Measurements from ENCODE around the gene SSH2.
"Not testable (repeated sequence)": the region's sequence is repeated elsewhere in the genome, so short reads cannot be mapped to it uniquely, and the experiment has no call there.

Gene SSH2

DNA sequence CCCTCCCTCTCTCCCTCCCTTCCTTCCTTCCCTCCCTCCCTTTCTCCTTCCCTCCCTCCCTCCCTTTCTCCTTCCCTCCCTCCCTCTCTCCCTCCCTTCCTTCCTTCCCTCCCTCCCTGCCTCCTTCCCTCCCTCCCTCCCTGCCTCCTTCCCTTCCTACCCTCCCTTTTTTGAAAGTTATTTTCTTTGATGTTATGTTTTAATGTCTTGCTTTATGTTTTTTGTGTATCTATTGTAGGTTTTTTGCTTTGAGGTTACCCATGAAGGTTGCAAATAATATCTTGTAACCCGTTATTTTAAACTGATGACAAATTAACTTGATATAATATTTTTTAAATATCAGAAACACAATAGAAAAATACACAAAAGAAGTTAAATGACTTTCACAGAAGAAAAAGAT is 96.2 kb downstream of the SSH2 start:
- no peak for DNase-seq

DNA sequence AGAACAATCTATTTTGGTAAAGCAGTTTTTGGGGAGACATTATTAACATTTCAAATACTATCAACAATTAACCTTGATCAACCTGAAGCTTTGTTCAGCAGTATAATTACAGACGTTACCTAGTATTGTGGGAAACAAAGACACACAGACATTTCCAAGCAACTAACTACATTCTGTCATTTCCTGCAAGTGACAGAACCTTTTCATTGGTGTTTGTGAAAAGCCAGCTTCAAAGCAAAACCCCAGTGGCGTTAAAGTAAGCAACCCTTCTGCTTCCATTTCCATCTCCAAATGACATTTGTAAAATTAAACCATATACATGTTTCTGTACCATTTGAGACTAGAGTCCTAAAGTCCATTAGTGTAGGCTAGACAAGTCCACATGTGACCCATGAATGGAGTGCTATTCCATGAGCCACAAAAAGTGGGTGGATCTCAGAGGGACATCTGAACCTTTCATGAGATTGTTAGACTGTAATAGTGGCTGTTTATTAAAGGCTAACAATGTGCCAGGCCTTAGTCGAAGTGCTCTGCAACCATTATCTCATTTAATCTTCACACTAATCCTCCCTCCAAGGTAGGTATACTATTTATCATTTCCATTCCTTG is 101.2 kb downstream of the SSH2 start:
- DNase-seq: no peak

DNA sequence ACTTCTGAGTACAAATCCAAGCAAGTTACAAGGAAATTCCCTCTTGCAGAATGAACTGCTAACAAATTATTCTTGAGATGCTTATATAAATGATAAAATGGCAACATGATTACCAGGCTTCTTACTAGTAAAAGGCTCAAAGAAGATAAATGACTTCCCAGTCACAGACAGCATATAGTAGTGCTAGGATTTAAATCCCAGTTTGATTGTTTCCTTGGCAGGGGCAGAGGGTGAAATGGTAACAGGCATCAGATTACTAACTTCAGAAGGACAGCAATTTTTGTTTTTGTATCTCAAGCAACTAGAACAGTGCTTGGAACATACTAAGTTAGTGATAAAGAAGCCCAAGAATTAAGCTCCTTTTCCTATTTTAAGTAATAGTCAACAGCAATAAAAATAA is 102.8 kb downstream of the SSH2 start:
- DNase-seq: no peak

DNA sequence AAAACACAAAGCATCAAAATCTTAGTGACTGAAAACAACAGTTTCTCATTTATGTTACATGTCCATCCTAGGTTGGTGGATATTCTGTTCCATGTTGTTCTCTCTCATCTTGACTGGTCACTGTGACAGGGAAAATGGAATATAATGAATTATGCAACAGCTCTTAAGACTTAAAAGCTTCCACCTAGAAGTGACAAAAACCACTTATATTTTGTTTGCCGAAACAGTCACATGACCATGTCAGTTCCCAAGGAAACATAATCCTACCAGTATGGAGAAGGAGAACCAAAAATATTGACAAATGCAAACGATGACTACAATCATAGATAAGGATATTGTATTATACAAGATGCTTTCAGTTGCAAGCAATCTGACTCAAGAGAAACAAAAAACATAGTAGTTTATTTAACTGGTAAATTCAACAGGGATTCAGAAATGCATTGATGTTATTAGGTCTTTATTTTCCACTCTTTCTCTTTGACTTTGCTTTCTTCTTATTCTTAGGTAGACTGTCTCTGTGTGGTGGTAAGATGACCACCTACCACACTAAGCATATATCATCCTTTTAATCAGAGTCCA is 103.8 kb downstream of the SSH2 start:
- DNase-seq: no peak

DNA sequence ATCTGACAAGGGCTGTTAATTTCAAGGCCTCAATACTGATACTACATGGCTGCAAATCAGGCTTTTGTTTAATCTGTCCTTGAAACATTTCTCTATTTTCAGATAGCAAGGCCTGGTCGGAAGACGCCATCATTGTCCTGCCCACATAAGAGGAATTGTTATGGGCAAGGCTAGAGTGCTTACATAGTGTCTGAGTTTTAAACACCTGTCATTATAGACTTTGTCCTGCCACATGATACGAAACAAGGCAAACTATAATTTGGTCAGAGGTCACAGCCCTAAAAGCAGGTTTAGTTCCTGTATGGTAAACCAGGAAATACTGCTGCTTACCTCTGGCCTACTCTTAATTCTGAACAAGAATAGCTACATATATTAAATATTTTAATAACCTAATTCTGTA is 104.4 kb downstream of the SSH2 start:
- DNase-seq: no peak

DNA sequence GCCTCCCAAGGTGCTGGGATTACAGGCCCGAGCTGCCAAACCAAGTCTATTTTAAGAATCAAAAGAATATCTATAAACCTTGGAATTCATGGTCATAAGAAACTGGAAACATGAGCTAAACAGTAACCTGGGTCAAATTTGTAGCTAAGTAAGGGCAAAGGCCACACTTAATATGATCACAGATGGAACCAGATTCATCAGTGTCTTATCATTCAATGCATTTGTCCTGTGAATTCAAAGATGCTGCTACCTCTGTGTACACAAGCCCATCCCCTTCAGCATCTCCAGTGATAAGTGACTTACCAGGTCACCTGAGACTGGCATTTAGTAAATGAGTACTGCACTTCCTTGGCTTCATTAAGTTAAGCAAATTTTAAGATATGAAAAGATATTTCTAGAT is 108.1 kb downstream of the SSH2 start:
- DNase-seq: no peak

DNA sequence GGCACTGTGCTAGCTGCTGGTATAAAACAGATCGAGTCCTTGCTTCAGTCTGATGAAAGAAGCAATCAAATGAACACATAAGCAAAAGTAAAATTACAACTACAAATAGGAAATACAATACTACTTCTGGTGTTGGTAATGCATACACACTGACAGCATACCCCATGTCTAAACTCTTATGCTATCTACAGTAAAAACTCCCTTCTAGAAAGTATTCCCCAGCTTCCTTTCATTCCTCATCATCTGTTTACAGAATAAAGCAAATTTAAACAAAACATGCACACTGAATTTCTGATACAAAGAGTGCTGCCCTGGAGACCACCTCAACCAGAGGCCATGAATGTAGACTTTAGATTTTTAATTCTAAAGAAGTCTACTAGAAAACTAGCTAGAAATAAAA is 109.6 kb downstream of the SSH2 start:
- DNase-seq: no peak

GRCh38 chr17:29807520-29808361 is 122.3 kb downstream of the SSH2 start:
- no peak for DNase-seq

- no peak for DNase-seq
Observed at GRCh38 chr17:29802246-29802645, 127.8 kb downstream of the SSH2 start.

DNA sequence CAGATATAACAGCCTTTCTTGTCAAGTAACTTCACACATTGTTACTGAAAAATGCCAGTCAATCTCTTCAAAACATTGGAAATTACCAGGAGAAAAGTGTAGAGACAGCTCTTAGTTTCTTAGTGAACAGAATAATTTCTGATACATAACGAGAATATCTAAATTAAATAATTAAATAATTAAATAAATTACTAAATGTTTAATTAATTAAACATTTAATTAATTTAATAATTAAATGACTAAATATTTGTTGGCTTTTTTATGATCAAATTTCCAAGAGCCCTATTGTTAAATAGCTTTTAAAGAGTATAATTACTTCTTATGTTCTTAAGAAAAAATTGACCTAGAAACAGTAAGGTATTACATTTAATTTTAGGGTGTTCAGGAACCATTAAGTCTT is 129.6 kb downstream of the SSH2 start:
- DNase-seq: no peak

- no peak for DNase-seq
Observed at GRCh38 chr17:29796652-29797051, 133.4 kb downstream of the SSH2 start.

DNA sequence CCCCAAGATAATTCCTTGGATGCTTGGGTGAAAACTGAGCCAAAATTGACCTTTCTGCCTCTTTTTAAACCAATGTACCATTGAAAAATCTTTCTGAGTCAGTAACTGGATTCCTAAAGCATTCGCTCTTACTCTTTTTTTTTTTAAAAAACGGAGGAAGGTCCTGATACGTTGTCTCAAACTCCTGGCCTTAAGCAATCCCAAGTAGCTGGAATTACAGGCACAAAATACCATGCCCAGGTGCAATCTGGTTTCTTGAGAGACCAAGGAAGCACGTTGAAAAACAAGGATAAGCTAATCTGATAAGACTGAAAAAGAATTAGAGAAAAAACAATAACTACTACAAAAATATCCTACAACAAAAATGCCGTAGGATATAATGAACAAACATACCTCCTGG is 136.5 kb downstream of the SSH2 start:
- no peak for DNase-seq

GRCh38 chr17:29791336-29792080 is 138.5 kb downstream of the SSH2 start:
- no peak for DNase-seq

DNA sequence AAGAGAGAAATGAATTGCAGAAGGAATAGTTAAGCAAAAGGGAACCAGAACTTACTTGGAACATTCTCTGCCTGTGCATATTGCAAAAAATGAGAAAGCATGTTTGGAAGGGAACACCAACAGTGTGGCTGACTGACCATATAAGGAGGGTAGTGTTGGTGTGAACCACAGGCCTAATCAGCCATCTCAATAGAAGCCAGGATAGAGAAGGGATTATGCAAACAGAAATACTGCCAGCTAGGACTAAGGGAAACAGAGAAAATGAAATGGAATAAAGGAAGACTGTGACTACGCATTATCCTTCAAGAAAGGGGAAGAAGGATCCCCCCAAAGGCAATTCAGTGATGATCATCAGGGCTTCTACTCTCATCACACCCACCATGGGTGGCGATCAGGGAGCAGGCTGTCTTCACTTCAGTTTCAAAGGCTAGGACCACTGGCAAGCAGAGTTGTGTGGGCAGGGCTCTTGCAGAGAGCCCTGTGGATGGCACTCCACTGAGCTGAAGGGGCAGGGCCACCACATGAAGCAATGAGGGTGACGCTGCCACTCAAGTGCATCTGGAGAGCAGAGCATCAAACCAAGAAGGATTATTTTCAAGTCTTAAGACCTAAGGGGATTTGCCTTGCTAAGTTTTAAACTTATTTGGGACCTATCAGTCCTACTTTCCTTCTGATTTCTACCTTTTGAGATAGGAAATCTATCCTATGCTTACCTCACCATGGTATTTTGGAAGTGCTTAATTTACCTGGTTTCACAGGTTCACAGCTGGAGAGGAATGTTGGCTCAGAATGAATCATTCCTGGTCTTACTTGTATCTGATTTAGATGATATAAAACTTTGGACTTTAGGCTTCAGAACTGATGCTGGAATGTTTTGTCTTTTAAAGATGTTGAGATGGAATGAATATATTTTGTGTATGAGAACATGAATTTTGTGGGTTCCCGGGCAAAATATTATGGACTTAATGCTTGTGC is 140.5 kb downstream of the SSH2 start:
- no peak for DNase-seq

GRCh38 chr17:29787995-29788394 is 142.0 kb downstream of the SSH2 start:
- DNase-seq: no peak

GRCh38 chr17:29782917-29783316 is 147.1 kb downstream of the SSH2 start:
- DNase-seq: no peak

- not testable (repeated sequence) for DNase-seq
Observed at GRCh38 chr17:29779812-29780190, 150.2 kb downstream of the SSH2 start.

- DNase-seq: peak; percentile 15
Observed at GRCh38 chr17:29778956-29779811, 150.8 kb downstream of the SSH2 start.

- DNase-seq: no peak
Observed at GRCh38 chr17:29777663-29778062, 152.4 kb downstream of the SSH2 start.

GRCh38 chr17:29776026-29776425 is 154.0 kb downstream of the SSH2 start:
- DNase-seq: no peak

DNA sequence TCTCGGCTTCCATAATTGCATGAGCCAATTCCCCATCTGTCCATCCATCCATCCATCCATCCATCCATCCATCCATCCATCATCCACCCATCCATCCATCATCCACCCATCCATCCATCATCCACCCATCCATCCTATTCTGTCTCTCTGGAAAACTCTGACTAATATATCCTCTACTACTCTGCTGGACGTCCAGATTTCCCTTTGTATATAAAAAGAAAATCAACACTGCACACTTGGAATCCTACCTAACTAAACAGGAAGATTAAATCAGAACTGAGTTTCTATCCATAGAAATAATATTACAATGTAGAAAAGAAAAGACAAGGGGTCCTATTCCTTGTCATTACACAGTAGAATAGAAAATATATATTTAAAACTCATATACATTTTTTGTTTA is 157.0 kb downstream of the SSH2 start:
- DNase-seq: no peak

All from NCI-H446 treated with DMSO at 0.1 percent for 48 hours (cell line).